Cardiac septum (tissue), 1 donor: ENCODE data around the gene SLC25A11. TPM values are rescaled to one million over a fixed set of nuclear protein-coding genes. Genes with fewer than 3 reads are reported as not detected.
A peak's percentile ranks its signal among the peaks of the same experiment; 100 is the strongest.
"Not testable (repeated sequence)": the region's sequence is repeated elsewhere in the genome, so short reads cannot be mapped to it uniquely, and the experiment has no call there.

Source experiments
- DNase-seq: peaks from one replicate; pipeline ENCODE4 v3.0.0-alpha.2; 2020; ENCODE audit warnings: low spot score
- intact Hi-C: fragments of 100-400 bp; cut with DNase I; formaldehyde crosslinking; loops from one replicate; pipeline ENCODE4 v1.14.0; 2022
- total RNA-seq: library from RNA; stranded (reverse); fragmentation: NEBNext Ultra II Directional; extraction: Animal tissue kit (Norgen Biotek cat#: 25700); gene quantifications from one replicate; pipeline ENCODE4 v1.2.1, GENCODE V29; 2021
- donor health status: DM: no; HTN: no; CAD: no.

Gene SLC25A11
- total RNA-seq, 1 donor from 2014 or later, result 176 TPM

- intact Hi-C loops, result no loop called here
- DNase-seq, result no peak
Measured at GRCh38 chr17:4933646-4934045, 6.2 kb downstream of the SLC25A11 start.

GRCh38 chr17:4932756-4933155 is 7.1 kb downstream of the SLC25A11 start:
- no peak for DNase-seq
- intact Hi-C loops, result no loop called here

GRCh38 chr17:4931963-4932362 is 7.9 kb downstream of the SLC25A11 start, which contains the start of gene GP1BA:
Gene GP1BA (plus strand): TSS chr17:4932277. CDS start chr17:4932605, 328 bp downstream.
- no peak for DNase-seq
- intact Hi-C loops, result no loop called here

GRCh38 chr17:4928881-4929280 is 11.0 kb downstream of the SLC25A11 start:
- DNase-seq, result no peak
- intact Hi-C loops, result no loop called here

GRCh38 chr17:4926577-4927335 is 13.1 kb downstream of the SLC25A11 start:
- DNase-seq, intact Hi-C loops: not testable (repeated sequence)

GRCh38 chr17:4921320-4921719 is 18.5 kb downstream of the SLC25A11 start:
- intact Hi-C loops, result no loop called here
- no peak for DNase-seq

GRCh38 chr17:4920351-4921048 is 19.3 kb downstream of the SLC25A11 start:
- intact Hi-C loops, result no loop called here
- no peak for DNase-seq

GRCh38 chr17:4919511-4920047 is 20.3 kb downstream of the SLC25A11 start:
- DNase-seq, result no peak
- intact Hi-C loops, result no loop called here

GRCh38 chr17:4914551-4914950 is 25.3 kb downstream of the SLC25A11 start:
- DNase-seq, intact Hi-C loops: not testable (repeated sequence)

GRCh38 chr17:4913994-4914393 is 25.9 kb downstream of the SLC25A11 start:
- intact Hi-C loops, result no loop called here

GRCh38 chr17:4908711-4909496 is 30.9 kb downstream of the SLC25A11 start:
- DNase-seq, result peak; percentile 94
- intact Hi-C loops, result loop anchor here (1.0 to 5.0 kb wide), 4 partner anchors 33 to 153 kb away; partner anchors contain the start of genes CAMTA2, RNF167, SLC25A11 and SPAG7

More at GRCh38 chr17:4913994-4914393, 25.9 kb downstream of the SLC25A11 start:
- no peak for DNase-seq

- intact Hi-C loops, result loop anchor here (5.0 kb wide), 2 partner anchors 34 to 59 kb away; partner anchors contain the start of genes RNF167, SLC25A11 and SPAG7
- no peak for DNase-seq
Measured at GRCh38 chr17:4908301-4908700, 31.5 kb downstream of the SLC25A11 start.

GRCh38 chr17:4906642-4907041 is 33.2 kb downstream of the SLC25A11 start:
- intact Hi-C loops, result loop anchor here (5.0 kb wide), 2 partner anchors 36 to 61 kb away; partner anchors contain the start of genes RNF167, SLC25A11 and SPAG7
- not testable (repeated sequence) for DNase-seq

- DNase-seq, result no peak
- intact Hi-C loops, result loop anchor here (5.0 kb wide), 1 partner anchor 191 kb away; the partner anchor contains the start of gene ARRB2
Measured at GRCh38 chr17:4903051-4903818, 36.6 kb downstream of the SLC25A11 start, which contains the start of gene CHRNE. Gene CHRNE (minus strand): TSS chr17:4903098. CDS start chr17:4903063, 35 bp downstream.

- intact Hi-C loops, result loop anchor here (5.0 kb wide), 1 partner anchor 190 kb away; the partner anchor contains the start of gene ARRB2
- DNase-seq, result no peak
Measured at GRCh38 chr17:4902540-4902939, 37.3 kb downstream of the SLC25A11 start.

GRCh38 chr17:4901648-4902344 is 38.0 kb downstream of the SLC25A11 start:
- intact Hi-C loops, result loop anchor here (5.0 kb wide), 1 partner anchor 189 kb away; the partner anchor contains the start of gene ARRB2
- DNase-seq, result no peak

- DNase-seq, result no peak
- intact Hi-C loops, result loop anchor here (5.0 kb wide), 1 partner anchor 189 kb away; the partner anchor contains the start of gene ARRB2
Measured at GRCh38 chr17:4901108-4901647, 38.7 kb downstream of the SLC25A11 start.
